Activated CD4-positive, alpha-beta T cell treated with anti-CD3 and anti-CD28 coated beads, Interleukin-2, amount 10 ng/mL, durations not matched to agents 7 days and 5 days (primary cell): ENCODE data around the gene ACO1. TPM values are rescaled to one million over a fixed set of nuclear protein-coding genes. Genes with fewer than 3 reads are reported as not detected.

ENCODE experiments used
- CTCF ChIA-PET: fragments of 350-600 bp; sonication (Branson Sonifier 250); formaldehyde crosslinking; loops from one replicate; lab custom pipeline; 2021; ENCODE audit warnings: antibody characterized with exemption; lab: Charles Lee
- POLR2A ChIA-PET: fragments of 350-600 bp; sonication (Branson Sonifier 250); formaldehyde crosslinking; loops from one replicate; lab custom pipeline; 2021; ENCODE audit warnings: antibody characterized with exemption; lab: Charles Lee
- DNase-seq: peaks from one replicate; pipeline ENCODE4 v3.0.0-alpha.2; 2020
- H3K27ac Mint-ChIP-seq: one replicate; pipeline ENCODE4 v1.8.0; 2021; ENCODE audit warnings: mild to moderate bottlenecking, moderate library complexity, mixed read lengths
- H3K27me3 Mint-ChIP-seq: one replicate; pipeline ENCODE4 v1.8.0; 2021; ENCODE audit warnings: mixed read lengths
- H3K36me3 Mint-ChIP-seq: one replicate; pipeline ENCODE4 v1.8.0; 2021; ENCODE audit warnings: low read depth, mixed read lengths
- H3K4me1 Mint-ChIP-seq: one replicate; pipeline ENCODE4 v1.8.0; 2021; ENCODE audit warnings: mixed read lengths
- H3K4me3 Mint-ChIP-seq: one replicate; pipeline ENCODE4 v1.8.0; 2021; ENCODE audit warnings: mild to moderate bottlenecking, moderate library complexity, mixed read lengths
- H3K9me3 Mint-ChIP-seq: one replicate; pipeline ENCODE4 v1.8.0; 2021; ENCODE audit warnings: mixed read lengths
- total RNA-seq, 2 experiments: library from RNA; stranded (reverse); gene quantifications; one replicate each; pipeline ENCODE4 v1.2.3, GENCODE V29; 2021

The ACO1 gene
- total RNA-seq, 2 experiments from 2014 or later: 8.1 to 8.6 TPM

DNA sequence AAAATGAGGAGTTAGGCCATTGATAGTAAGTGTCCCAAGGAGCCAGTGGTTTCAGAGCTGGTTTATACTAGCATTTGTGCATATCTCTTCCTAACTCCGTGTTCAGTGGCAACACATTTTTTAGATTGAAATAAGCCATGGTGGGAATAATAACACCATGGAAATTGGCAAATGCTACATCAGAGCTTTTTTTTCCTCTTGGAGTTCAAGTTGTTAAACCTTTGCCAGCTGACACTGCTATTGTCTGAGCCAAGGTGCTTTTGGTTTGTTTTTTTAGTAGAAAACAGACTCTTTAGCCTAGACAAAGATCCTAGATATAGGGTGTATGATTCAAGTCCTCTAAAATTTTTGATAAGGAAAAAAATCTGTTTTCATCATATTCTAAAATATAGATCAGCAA, 2.8 kb downstream of the ACO1 start:
- no peaks in the 10 kb centered on the region for H3K9me3 Mint-ChIP-seq
- peaks cover 20% of the 10 kb centered on the region for H3K4me1 Mint-ChIP-seq
- H3K36me3 Mint-ChIP-seq: no peaks in the 10 kb centered on the region
- ChIA-PET CTCF (interaction anchor here (2.0 kb wide), 1 partner anchor 9 kb away, joined by 5 read pairs; no protein-coding TSS in a partner anchor), POLR2A (no interaction called here)
- peaks cover 15% of the 10 kb centered on the region for H3K27me3 Mint-ChIP-seq
- H3K27ac Mint-ChIP-seq: no peak overlapping the region
- H3K4me3 Mint-ChIP-seq: no peak overlapping the region
- no peak for DNase-seq

DNA sequence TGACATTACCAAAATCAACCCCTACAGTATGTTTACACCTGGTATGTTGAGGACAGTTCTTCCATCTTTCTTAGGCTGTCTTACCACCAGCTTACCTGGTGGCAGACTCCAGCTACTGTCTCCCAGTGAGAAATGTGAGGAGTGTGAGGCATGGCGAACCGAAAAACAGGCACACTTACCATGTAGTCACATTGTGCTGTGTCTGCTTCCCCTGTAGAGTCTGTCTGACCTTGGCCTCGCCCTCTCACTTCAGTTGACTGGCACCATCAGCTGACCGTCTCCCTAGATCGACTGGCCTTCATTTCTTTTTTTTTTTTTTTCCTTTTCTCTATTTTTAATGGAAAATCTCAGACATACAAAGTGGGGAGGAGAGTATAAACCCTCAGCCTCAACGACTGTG, 4.9 kb downstream of the ACO1 start:
- Mint-ChIP-seq H3K36me3 (no peaks in the 10 kb centered on the region), H3K4me1 (peaks cover 14% of the 10 kb centered on the region), H3K4me3 (no peak overlapping the region), H3K27me3 (no peaks in the 10 kb centered on the region), H3K27ac (no peak overlapping the region), H3K9me3 (no peaks in the 10 kb centered on the region)
- DNase-seq: no peak
- ChIA-PET CTCF (interaction anchor here (0.6 to 0.8 kb wide), 2 partner anchors 95 to 328 kb away, joined by 4 read pairs; no protein-coding TSS in a partner anchor), POLR2A (no interaction called here)

GRCh38 chr9:32393911-32394310, 9.5 kb downstream of the ACO1 start:
- ChIA-PET POLR2A (no interaction called here), CTCF (interaction anchor here (1.0 to 2.1 kb wide), 3 partner anchors 10 to 138 kb away, joined by 3 to 8 read pairs (median 6); partner anchors contain the start of gene ACO1)
- no peaks in the 10 kb centered on the region for H3K36me3 Mint-ChIP-seq
- H3K9me3 Mint-ChIP-seq: no peaks in the 10 kb centered on the region
- no peak overlapping the region for H3K4me3 Mint-ChIP-seq
- no peaks in the 10 kb centered on the region for H3K4me1 Mint-ChIP-seq
- no peaks in the 10 kb centered on the region for H3K27me3 Mint-ChIP-seq
- no peak for DNase-seq
- no peak overlapping the region for H3K27ac Mint-ChIP-seq

DNA sequence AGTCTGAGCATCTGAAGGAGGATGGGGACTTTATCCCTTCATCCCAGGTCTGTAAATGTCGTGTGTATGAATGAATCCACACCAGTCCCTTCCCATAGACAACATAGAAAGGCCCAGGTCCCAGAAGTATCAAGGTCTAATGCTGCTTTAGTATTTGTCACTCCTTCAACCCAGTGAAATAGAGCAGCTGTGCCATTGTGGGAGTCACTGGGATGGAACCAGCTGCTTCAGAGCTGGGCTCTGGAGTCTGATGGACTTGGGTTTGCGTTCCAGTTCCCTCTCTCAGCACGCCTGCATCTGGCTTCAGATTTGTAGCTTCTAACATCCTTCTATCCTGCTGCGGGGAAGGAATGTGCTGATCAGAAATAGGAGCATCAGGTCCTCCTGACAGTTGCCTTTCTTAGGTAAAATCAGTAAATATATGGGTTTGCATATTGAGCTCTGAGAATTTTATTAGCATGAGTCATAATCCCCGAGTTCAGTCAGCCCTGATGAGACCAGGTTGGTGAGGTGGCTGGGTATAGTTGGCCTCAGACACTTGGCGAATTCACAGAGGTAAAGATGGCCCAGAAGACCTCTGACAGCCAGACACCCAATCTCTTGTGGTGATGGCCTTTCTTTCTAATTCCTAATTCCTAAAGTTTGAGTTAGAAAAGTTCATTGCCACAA, 10.1 kb downstream of the ACO1 start:
- no peak overlapping the region for H3K4me3 Mint-ChIP-seq

GRCh38 chr9:32395510-32396216, 11.2 kb downstream of the ACO1 start:
- H3K27ac Mint-ChIP-seq: no peak overlapping the region
- no peak for DNase-seq
- CTCF ChIA-PET: interaction anchor here (2.1 kb wide), 2 partner anchors 11 to 17 kb away, joined by 6 to 8 read pairs; partner anchors contain the start of gene ACO1
- no peak overlapping the region for H3K4me3 Mint-ChIP-seq
- no peaks in the 10 kb centered on the region for H3K36me3 Mint-ChIP-seq
- no peaks in the 10 kb centered on the region for H3K27me3 Mint-ChIP-seq
- POLR2A ChIA-PET: no interaction called here
- no peaks in the 10 kb centered on the region for H3K4me1 Mint-ChIP-seq
- no peaks in the 10 kb centered on the region for H3K9me3 Mint-ChIP-seq

More for the DNA sequence above, 10.1 kb downstream of the ACO1 start:
- no peak for DNase-seq
- H3K27me3 Mint-ChIP-seq: no peaks in the 10 kb centered on the region
- POLR2A ChIA-PET: no interaction called here
- H3K9me3 Mint-ChIP-seq: no peaks in the 10 kb centered on the region
- no peak overlapping the region for H3K27ac Mint-ChIP-seq
- no peaks in the 10 kb centered on the region for H3K4me1 Mint-ChIP-seq
- CTCF ChIA-PET: interaction anchor here (0.6 to 2.1 kb wide), 4 partner anchors 10 to 180 kb away, joined by 3 to 8 read pairs (median 4); partner anchors contain the start of gene ACO1
- H3K36me3 Mint-ChIP-seq: no peaks in the 10 kb centered on the region

GRCh38 chr9:32398207-32398606, 13.8 kb downstream of the ACO1 start:
- H3K27ac Mint-ChIP-seq: no peak overlapping the region
- H3K4me3 Mint-ChIP-seq: no peak overlapping the region
- DNase-seq: no peak
- ChIA-PET POLR2A (interaction anchor here (0.7 kb wide), 1 partner anchor 64 kb away, joined by 3 read pairs; no protein-coding TSS in a partner anchor), CTCF (interaction anchor here (1.3 to 1.8 kb wide), 3 partner anchors 17 to 128 kb away, joined by 5 to 6 read pairs (median 6); partner anchors contain the start of gene RIGI)
- H3K36me3 Mint-ChIP-seq: no peaks in the 10 kb centered on the region
- no peaks in the 10 kb centered on the region for H3K27me3 Mint-ChIP-seq
- H3K4me1 Mint-ChIP-seq: no peaks in the 10 kb centered on the region
- H3K9me3 Mint-ChIP-seq: no peaks in the 10 kb centered on the region

- Mint-ChIP-seq H3K4me1 (peaks cover 3% of the 10 kb centered on the region), H3K27ac (no peak overlapping the region), H3K9me3 (no peaks in the 10 kb centered on the region), H3K4me3 (no peak overlapping the region), H3K36me3 (no peaks in the 10 kb centered on the region), H3K27me3 (no peaks in the 10 kb centered on the region)
- ChIA-PET POLR2A (interaction anchor here (0.5 to 0.7 kb wide), 2 partner anchors 63 to 142 kb away, joined by 3 read pairs; no protein-coding TSS in a partner anchor), CTCF (interaction anchor here (1.0 to 1.3 kb wide), 3 partner anchors 11 to 27 kb away, joined by 3 to 6 read pairs (median 3); no protein-coding TSS in a partner anchor)
- no peak for DNase-seq
Observed at GRCh38 chr9:32399110-32399815, 14.8 kb downstream of the ACO1 start.

- Mint-ChIP-seq H3K36me3 (peaks cover 1% of the 10 kb centered on the region), H3K9me3 (no peaks in the 10 kb centered on the region), H3K4me3 (no peak overlapping the region), H3K4me1 (peaks cover 3% of the 10 kb centered on the region), H3K27ac (no peak overlapping the region), H3K27me3 (no peaks in the 10 kb centered on the region)
- DNase-seq: no peak
- POLR2A ChIA-PET: no interaction called here
- CTCF ChIA-PET: no interaction called here
Observed at GRCh38 chr9:32401488-32401887, 17.0 kb downstream of the ACO1 start.

DNA sequence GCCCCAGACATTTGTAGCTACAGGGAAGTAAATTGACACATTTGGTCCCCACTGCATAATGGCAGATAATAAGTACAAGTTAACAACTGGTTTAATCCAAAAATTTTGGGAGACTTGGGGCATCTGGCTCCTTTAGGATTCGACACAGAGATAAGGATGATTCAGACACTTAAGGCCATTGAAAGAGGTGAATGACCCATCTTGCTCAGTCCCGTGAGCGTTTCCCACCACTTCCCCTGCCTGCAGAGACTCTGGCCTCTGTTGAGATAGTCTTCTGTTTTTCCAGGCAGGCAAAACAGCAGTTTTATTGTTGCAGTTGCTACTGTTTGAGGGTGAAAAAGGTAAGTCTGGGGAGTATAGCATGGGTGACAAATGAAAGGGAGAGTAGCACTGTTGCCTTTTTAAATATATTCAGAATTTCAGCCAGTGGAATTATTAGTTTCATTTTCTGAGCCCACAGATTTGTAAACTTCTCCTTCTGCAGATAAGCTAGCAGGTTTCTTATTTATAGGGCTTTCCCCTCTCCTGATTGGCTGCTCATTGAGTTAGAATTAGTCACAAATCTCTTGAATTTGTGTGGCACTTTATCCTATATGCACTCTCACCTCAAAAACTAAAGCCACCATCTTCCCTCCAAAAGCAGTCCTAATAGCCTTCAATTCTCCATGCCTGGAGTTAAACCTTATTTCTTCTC, 19.3 kb downstream of the ACO1 start:
- Mint-ChIP-seq H3K36me3 (peaks cover 5% of the 10 kb centered on the region), H3K27ac (no peak overlapping the region), H3K4me1 (peaks cover 3% of the 10 kb centered on the region), H3K4me3 (no peak overlapping the region), H3K27me3 (no peaks in the 10 kb centered on the region), H3K9me3 (no peaks in the 10 kb centered on the region)
- DNase-seq: no peak
- ChIA-PET POLR2A (no interaction called here), CTCF (no interaction called here)

DNA sequence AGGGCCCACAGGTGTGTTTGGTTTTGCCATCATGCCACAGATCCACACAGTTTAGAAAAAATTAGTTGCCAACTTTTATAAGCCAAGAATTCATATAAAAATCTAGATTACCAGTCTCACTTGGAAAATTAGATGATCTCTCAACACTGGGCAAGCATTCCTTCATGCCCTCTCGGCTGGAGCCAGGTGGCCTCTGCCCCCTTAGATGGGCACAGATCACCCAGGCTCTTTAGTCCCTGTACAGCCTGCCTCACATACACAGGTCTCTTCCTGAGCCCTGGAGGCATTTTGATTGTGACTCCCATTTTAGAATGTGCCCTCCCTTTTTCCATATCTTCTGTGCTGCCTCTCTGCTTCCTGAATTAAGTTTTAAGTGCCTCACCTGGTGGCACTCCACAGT, 20.0 kb downstream of the ACO1 start:
- Mint-ChIP-seq H3K36me3 (peaks cover 7% of the 10 kb centered on the region), H3K4me3 (no peak overlapping the region), H3K9me3 (no peaks in the 10 kb centered on the region), H3K4me1 (peaks cover 3% of the 10 kb centered on the region), H3K27me3 (no peaks in the 10 kb centered on the region), H3K27ac (no peak overlapping the region)
- ChIA-PET CTCF (no interaction called here), POLR2A (no interaction called here)
- no peak for DNase-seq

GRCh38 chr9:32404856-32405255, 20.4 kb downstream of the ACO1 start:
- no peak for DNase-seq
- Mint-ChIP-seq H3K4me1 (peaks cover 3% of the 10 kb centered on the region), H3K27ac (no peak overlapping the region), H3K36me3 (peaks cover 7% of the 10 kb centered on the region), H3K27me3 (no peaks in the 10 kb centered on the region), H3K4me3 (no peak overlapping the region), H3K9me3 (no peaks in the 10 kb centered on the region)
- ChIA-PET CTCF (no interaction called here), POLR2A (no interaction called here)

- H3K36me3 Mint-ChIP-seq: peaks cover 7% of the 10 kb centered on the region
- peaks cover 3% of the 10 kb centered on the region for H3K4me1 Mint-ChIP-seq
- no peak for DNase-seq
- no peak overlapping the region for H3K4me3 Mint-ChIP-seq
- no peaks in the 10 kb centered on the region for H3K27me3 Mint-ChIP-seq
- no peak overlapping the region for H3K27ac Mint-ChIP-seq
- POLR2A ChIA-PET: no interaction called here
- CTCF ChIA-PET: no interaction called here
- no peaks in the 10 kb centered on the region for H3K9me3 Mint-ChIP-seq
Observed at GRCh38 chr9:32405506-32405905, 21.1 kb downstream of the ACO1 start.
